Neuronal stem cell (in vitro differentiated cells): ENCODE data around the gene CD80.

ENCODE experiments used
- DNase-seq: peaks from one replicate; pipeline ENCODE4 v3.0.0-alpha.2; 2013; ENCODE audit warnings: low spot score
- H2AFZ ChIP-seq: one replicate; pipeline ENCODE4 v1.6.1; 2013; ENCODE audit warnings: mild to moderate bottlenecking, low read length, inconsistent platforms
- H2AK5ac ChIP-seq: 2 replicates; pipeline ENCODE4 v1.6.1; 2013; ENCODE audit warnings: low read depth, mild to moderate bottlenecking, inconsistent platforms, low read length, moderate library complexity, mixed read lengths
- H2BK120ac ChIP-seq: 2 replicates; pipeline ENCODE4 v1.6.1; 2013; ENCODE audit warnings: low read depth, mild to moderate bottlenecking, inconsistent platforms, low read length, moderate library complexity, mixed read lengths
- H2BK12ac ChIP-seq: one replicate; pipeline ENCODE4 v1.6.1; 2013; ENCODE audit warnings: low read length, inconsistent platforms
- H2BK15ac ChIP-seq: 2 replicates; pipeline ENCODE4 v1.6.1; 2013; ENCODE audit warnings: mild to moderate bottlenecking, low read length, inconsistent platforms, mixed read lengths
- H2BK5ac ChIP-seq: one replicate; pipeline ENCODE4 v1.6.1; 2013; ENCODE audit warnings: inconsistent platforms, mild to moderate bottlenecking, low read length, moderate library complexity
- H3K14ac ChIP-seq: one replicate; pipeline ENCODE4 v1.6.1; 2013; ENCODE audit warnings: low read length, inconsistent platforms
- H3K18ac ChIP-seq: 2 replicates; pipeline ENCODE4 v1.6.1; 2013; ENCODE audit warnings: low read length, inconsistent platforms
- H3K23ac ChIP-seq: 2 replicates; pipeline ENCODE4 v1.6.1; 2013; ENCODE audit warnings: low read depth, mild to moderate bottlenecking, mixed read lengths, low read length, inconsistent platforms; ENCODE audit not compliant: poor library complexity
- H3K27ac ChIP-seq: replicated peaks from 3 replicates; pipeline ENCODE4 v1.5.1; 2013; ENCODE audit warnings: low read length, inconsistent platforms
- H3K27me3 ChIP-seq, 3 experiments: 2 replicates each; pipeline ENCODE4 v1.6.1; 2013; ENCODE audit warnings: low read length in 3 of 3, mild to moderate bottlenecking in 2 of 3, inconsistent platforms in 1 of 3, low read depth in 1 of 3, mixed read lengths in 1 of 3, moderate library complexity in 1 of 3; ENCODE audit not compliant: control insufficient read depth in 3 of 3, insufficient read depth in 3 of 3
- H3K36me3 ChIP-seq, 2 donors: replicated peaks in 1 of 2; 2 replicates each; pipeline ENCODE4 v1.6.1; 2013; ENCODE audit warnings: low read length in 2 of 2; ENCODE audit not compliant: control insufficient read depth in 2 of 2, insufficient read depth in 2 of 2
- H3K4ac ChIP-seq: 2 replicates; pipeline ENCODE4 v1.6.1; 2013; ENCODE audit warnings: inconsistent platforms, mild to moderate bottlenecking, low read length, moderate library complexity
- H3K4me1 ChIP-seq, 2 donors: 1 replicate in 1 of 2; 2 replicates in 1 of 2; pipeline ENCODE4 v1.6.1; 2013; ENCODE audit warnings: low read length in 2 of 2, low read depth in 1 of 2; ENCODE audit not compliant: control insufficient read depth in 2 of 2, insufficient read depth in 1 of 2
- H3K4me2 ChIP-seq: one replicate; pipeline ENCODE4 v1.6.1; 2013; ENCODE audit warnings: mild to moderate bottlenecking, low read length, inconsistent platforms; ENCODE audit not compliant: insufficient read depth, poor library complexity, severe bottlenecking
- H3K4me3 ChIP-seq, 2 donors: 2 replicates each; pipeline ENCODE4 v1.5.1; 2013; ENCODE audit warnings: low read length in 2 of 2, mild to moderate bottlenecking in 2 of 2, inconsistent platforms in 1 of 2, moderate library complexity in 1 of 2
- H3K79me1 ChIP-seq: one replicate; pipeline ENCODE4 v1.6.1; 2013; ENCODE audit warnings: low read depth, mild to moderate bottlenecking, inconsistent platforms, low read length, moderate library complexity
- H3K9ac ChIP-seq: one replicate; pipeline ENCODE4 v1.6.1; 2013; ENCODE audit warnings: mild to moderate bottlenecking, low read depth, low read length, inconsistent platforms; ENCODE audit not compliant: poor library complexity
- H3K9me3 ChIP-seq, 2 donors: replicated peaks in 1 of 2; 2 replicates each; pipeline versions ENCODE3 to v1.6.1; 2013; ENCODE audit warnings: low read length in 2 of 2, mild to moderate bottlenecking in 2 of 2, inconsistent platforms in 1 of 2, low read depth in 1 of 2, mixed read lengths in 1 of 2, moderate library complexity in 1 of 2; ENCODE audit not compliant: control insufficient read depth in 2 of 2, insufficient read depth in 1 of 2
- H4K8ac ChIP-seq: one replicate; pipeline ENCODE4 v1.6.1; 2013; ENCODE audit warnings: low read depth, mild to moderate bottlenecking, inconsistent platforms, low read length, moderate library complexity
- H4K91ac ChIP-seq: one replicate; pipeline ENCODE4 v1.6.1; 2013; ENCODE audit warnings: low read length, low read depth, mild to moderate bottlenecking, inconsistent platforms; ENCODE audit not compliant: poor library complexity
- WGBS, 2 donors: extraction: QIAGEN DNeasy Blood & Tissue Kit; methylation state at CpG; one replicate each; pipeline ENCODE4 v1.1.7; 2013; ENCODE audit warnings: missing lambda C conversion rate in 2 of 2, mixed read lengths in 1 of 2; ENCODE audit not compliant: insufficient read length in 2 of 2, insufficient replicate concordance in 1 of 2; ENCODE audit errors: extremely low coverage in 2 of 2; 5-methylcytosine and 5-hydroxymethylcytosine counted together

The CD80 gene

DNA sequence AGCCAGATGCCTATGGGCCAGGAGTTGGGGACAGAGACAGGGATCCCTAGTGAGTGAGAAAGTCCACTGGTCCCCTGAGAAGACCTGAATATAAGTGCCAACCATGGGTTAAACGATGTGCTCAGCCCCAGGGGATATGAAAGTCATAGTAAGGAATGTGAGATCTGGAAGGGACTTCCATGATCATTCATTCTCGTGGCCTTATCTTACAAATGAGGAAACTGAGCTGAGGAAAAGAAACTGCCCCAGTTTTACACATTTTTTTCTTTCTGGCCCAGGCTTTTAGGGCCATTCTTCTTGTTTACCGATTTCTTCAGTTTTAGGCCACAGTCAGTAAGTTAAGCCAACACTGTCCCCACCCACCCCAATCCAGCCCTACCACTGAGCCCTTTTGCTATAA is 11.1 kb downstream of the CD80 start:
- no peak overlapping the region for H2BK120ac ChIP-seq
- H2AFZ ChIP-seq = no peak overlapping the region
- no peak overlapping the region for H2BK15ac ChIP-seq
- H4K91ac ChIP-seq = no peak overlapping the region
- H3K4me3 ChIP-seq = no peak overlapping the region
- H3K14ac ChIP-seq = no peak overlapping the region
- no peak overlapping the region for H2BK12ac ChIP-seq
- H3K4ac ChIP-seq = no peak overlapping the region
- H3K79me1 ChIP-seq = no peaks in the 10 kb centered on the region
- no peak for DNase-seq
- H3K18ac ChIP-seq = no peak overlapping the region
- H3K4me1 ChIP-seq = no peaks in the 10 kb centered on the region
- H4K8ac ChIP-seq = no peak overlapping the region
- H3K27me3 ChIP-seq = no peaks in the 10 kb centered on the region
- no peak overlapping the region for H3K4me2 ChIP-seq
- H2AK5ac ChIP-seq = no peak overlapping the region
- no peaks in the 10 kb centered on the region for H3K36me3 ChIP-seq
- H3K9me3 ChIP-seq = no peaks in the 10 kb centered on the region
- no peak overlapping the region for H3K23ac ChIP-seq
- no CpG with 5 or more reads among the region's 3 CpGs for WGBS, 2 donors
- H3K9ac ChIP-seq = no peak overlapping the region
- no peak overlapping the region for H2BK5ac ChIP-seq
- H3K27ac ChIP-seq = no peak overlapping the region

GRCh38 chr3:119547227-119547626 is 12.2 kb downstream of the CD80 start:
- H4K91ac ChIP-seq = no peak overlapping the region
- H3K9ac ChIP-seq = no peak overlapping the region
- H2AK5ac ChIP-seq = no peak overlapping the region
- no peak overlapping the region for H3K18ac ChIP-seq
- no peak for DNase-seq
- H3K14ac ChIP-seq = no peak overlapping the region
- no peak overlapping the region for H3K4me3 ChIP-seq
- no peaks in the 10 kb centered on the region for H3K27me3 ChIP-seq
- no peak overlapping the region for H2BK12ac ChIP-seq
- no peaks in the 10 kb centered on the region for H3K9me3 ChIP-seq
- H2BK5ac ChIP-seq = no peak overlapping the region
- no CpG with 5 or more reads among the region's 1 CpG for WGBS, 2 donors
- no peaks in the 10 kb centered on the region for H3K36me3 ChIP-seq
- no peak overlapping the region for H3K23ac ChIP-seq
- no peak overlapping the region for H3K4me2 ChIP-seq
- H3K79me1 ChIP-seq = no peaks in the 10 kb centered on the region
- no peak overlapping the region for H4K8ac ChIP-seq
- H2AFZ ChIP-seq = no peak overlapping the region
- H3K4ac ChIP-seq = no peak overlapping the region
- H2BK120ac ChIP-seq = no peak overlapping the region
- H3K27ac ChIP-seq = no peak overlapping the region
- H2BK15ac ChIP-seq = no peak overlapping the region
- H3K4me1 ChIP-seq = no peaks in the 10 kb centered on the region

DNA sequence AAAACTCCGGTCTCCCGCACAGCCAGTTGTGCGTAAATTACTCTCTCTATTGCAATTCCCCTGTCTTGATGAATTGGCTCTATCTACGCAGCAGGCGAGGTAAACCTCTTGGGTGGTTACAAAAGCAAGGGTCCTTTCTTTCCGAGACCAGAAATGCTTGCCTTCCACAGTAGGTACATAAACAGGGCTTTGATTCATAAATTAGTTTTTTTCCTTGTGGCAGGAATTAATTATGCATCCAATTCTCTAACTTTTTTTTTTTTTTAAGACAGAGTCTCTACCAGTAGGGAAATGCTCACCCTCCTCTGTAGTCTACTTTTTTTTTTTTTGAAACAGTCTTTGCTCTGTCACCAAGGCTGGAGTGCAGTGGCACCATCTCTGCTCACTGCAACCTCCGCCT is 16.3 kb downstream of the CD80 start:
- DNase-seq = no peak
- H4K8ac ChIP-seq = no peak overlapping the region
- no peaks in the 10 kb centered on the region for H3K4me1 ChIP-seq
- no peak overlapping the region for H3K4ac ChIP-seq
- H2AK5ac ChIP-seq = no peak overlapping the region
- H3K4me3 ChIP-seq = no peak overlapping the region
- H3K4me2 ChIP-seq = no peak overlapping the region
- H2BK12ac ChIP-seq = no peak overlapping the region
- no peaks in the 10 kb centered on the region for H3K36me3 ChIP-seq
- no peak overlapping the region for H2BK15ac ChIP-seq
- H3K9ac ChIP-seq = no peak overlapping the region
- no CpG with 5 or more reads among the region's 7 CpGs for WGBS, 2 donors
- no peak overlapping the region for H2AFZ ChIP-seq
- H3K79me1 ChIP-seq = no peaks in the 10 kb centered on the region
- H3K18ac ChIP-seq = no peak overlapping the region
- H2BK120ac ChIP-seq = no peak overlapping the region
- H2BK5ac ChIP-seq = no peak overlapping the region
- no peaks in the 10 kb centered on the region for H3K9me3 ChIP-seq
- no peaks in the 10 kb centered on the region for H3K27me3 ChIP-seq
- H3K23ac ChIP-seq = no peak overlapping the region
- H3K14ac ChIP-seq = no peak overlapping the region
- H3K27ac ChIP-seq = no peak overlapping the region
- no peak overlapping the region for H4K91ac ChIP-seq

- WGBS, 2 donors = no CpG with 5 or more reads among the region's 2 CpGs
- Histone ChIP-seq H3K4me2 (no peak overlapping the region), H3K4me1 (no peaks in the 10 kb centered on the region), H3K4ac (no peak overlapping the region), H2BK120ac (no peak overlapping the region), H3K79me1 (no peaks in the 10 kb centered on the region), H2BK5ac (no peak overlapping the region), H3K18ac (no peak overlapping the region), H2BK15ac (no peak overlapping the region), H3K9me3 (no peaks in the 10 kb centered on the region), H3K27ac (no peak overlapping the region), H3K14ac (no peak overlapping the region), H3K27me3 (no peaks in the 10 kb centered on the region), H4K91ac (no peak overlapping the region), H3K23ac (no peak overlapping the region), H4K8ac (no peak overlapping the region), H2AK5ac (no peak overlapping the region), H3K4me3 (no peak overlapping the region), H3K36me3 (no peaks in the 10 kb centered on the region), H3K9ac (no peak overlapping the region), H2AFZ (no peak overlapping the region), H2BK12ac (no peak overlapping the region)
- no peak for DNase-seq
Measured at GRCh38 chr3:119542168-119542767, 17.1 kb downstream of the CD80 start.
